ENCODE measurements around the gene DNAAF6. TPM values are rescaled to one million over a fixed set of nuclear protein-coding genes. Genes with fewer than 3 reads are reported as not detected.

The DNAAF6 gene
- total RNA-seq = not detected in 2 replicates

GRCh38 chrX:107205770-107206696, at the start of gene DNAAF6, which contains the start of gene NUP62CL:
DNAAF6 (plus strand) TSS chrX:107206611; CDS start chrX:107212876, 6,265 bp downstream.
NUP62CL (minus strand) TSS chrX:107206433; CDS start chrX:107175146, 31,287 bp downstream.

Other genes starting within 250 kb of the DNAAF6 start
- 41.0 and 44.3 TPM in 2 replicates for gene MORC4, start 206.4 kb upstream of the DNAAF6 start, total RNA-seq
- gene RBM41, start 87.8 kb upstream of the DNAAF6 start, total RNA-seq = 8.6 and 11.8 TPM in 2 replicates
- not detected in 2 replicates for gene NUP62CL, start 178 bp upstream of the DNAAF6 start, total RNA-seq
- gene FRMPD3, start 243.0 kb downstream of the DNAAF6 start, total RNA-seq = under 0.01 TPM in 2 replicates

All from regular cardiac myocyte (primary cell).